B cell (primary cell): ENCODE data around the gene ASPSCR1.

Source experiments
- CTCF ChIP-seq: fragments of 200-600 bp; IDR thresholded peaks from one replicate; pipeline ENCODE4 v1.8.0; 2022; ENCODE audit warnings: antibody characterized with exemption, mild to moderate bottlenecking
- EZH2 ChIP-seq: IDR thresholded peaks from 2 replicates; pipeline ENCODE4 v1.6.1; 2012; ENCODE audit warnings: borderline replicate concordance, low read depth, mild to moderate bottlenecking, moderate library complexity, low read length; ENCODE audit not compliant: insufficient read depth, poor library complexity, severe bottlenecking

GRCh38 chr17:82035956-82036633, 58.7 kb downstream of the ASPSCR1 start:
- TF ChIP-seq CTCF (no peak), EZH2 (no peak)
